IPS-18c (cell line): ENCODE measurements around the gene ZNF225.
A peak's percentile ranks its signal among the peaks of the same experiment; 100 is the strongest.
"Not testable (repeated sequence)": the region's sequence is repeated elsewhere in the genome, so short reads cannot be mapped to it uniquely, and the experiment has no call there.

Experiments
- H3K4me3 ChIP-seq: 2 replicates; pipeline ENCODE4 v1.7.0; 2013; ENCODE audit warnings: low read depth, mild to moderate bottlenecking, low read length, moderate library complexity; ENCODE audit not compliant: insufficient read depth
- H3K9me3 ChIP-seq: one replicate; pipeline ENCODE4 v1.6.1; 2013; ENCODE audit warnings: mild to moderate bottlenecking, low read length, moderate library complexity; ENCODE audit not compliant: control insufficient read depth, insufficient read depth

ZNF225 gene

GRCh38 chr19:44141191-44142058, 28.2 kb downstream of the ZNF225 start, which contains the start of gene ZNF234:
TSS of gene ZNF234 (plus strand) at chr19:44141554. CDS start at chr19:44144633, 3,079 bp downstream.
- peak within 1 kb of the TSS; percentile 61 for H3K4me3 ChIP-seq
- H3K9me3 ChIP-seq, result no peaks in the 10 kb centered on the region

- H3K4me3 ChIP-seq, result peak overlapping the region; percentile 61
- no peaks in the 10 kb centered on the region for H3K9me3 ChIP-seq
Measured at GRCh38 chr19:44142059-44142433, 28.8 kb downstream of the ZNF225 start.

- no peak overlapping the region for H3K4me3 ChIP-seq
- H3K9me3 ChIP-seq, result no peaks in the 10 kb centered on the region
Measured at GRCh38 chr19:44149776-44150175, 36.6 kb downstream of the ZNF225 start.

GRCh38 chr19:44151491-44151890, 38.3 kb downstream of the ZNF225 start:
- Histone ChIP-seq H3K9me3 (peaks cover 6% of the 10 kb centered on the region), H3K4me3 (no peak overlapping the region)

- H3K4me3 ChIP-seq, result no peak overlapping the region
- H3K9me3 ChIP-seq, result peaks cover 11% of the 10 kb centered on the region
Measured at GRCh38 chr19:44156475-44156874, 43.3 kb downstream of the ZNF225 start.

- no peak overlapping the region for H3K4me3 ChIP-seq
- H3K9me3 ChIP-seq, result no peaks in the 10 kb centered on the region
Measured at GRCh38 chr19:44163789-44164188, 50.6 kb downstream of the ZNF225 start.

- H3K9me3 ChIP-seq, result no peaks in the 10 kb centered on the region
- peak overlapping the region; percentile 64; the same call in 1 of the 2 replicates for H3K4me3 ChIP-seq
Measured at GRCh38 chr19:44164327-44164672, 51.1 kb downstream of the ZNF225 start.

- H3K4me3 ChIP-seq, result peak within 1 kb of the TSS; percentile 64
- H3K9me3 ChIP-seq, result no peaks in the 10 kb centered on the region
Measured at GRCh38 chr19:44164673-44165512, 51.7 kb downstream of the ZNF225 start, which contains the start of gene ZNF226. TSS of gene ZNF226 (plus strand) at chr19:44165100. CDS start at chr19:44170081, 4,981 bp downstream.

GRCh38 chr19:44170660-44171059, 57.5 kb downstream of the ZNF225 start:
- H3K9me3 ChIP-seq, H3K4me3 ChIP-seq: not testable (repeated sequence)

- Histone ChIP-seq H3K4me3 (no peak overlapping the region), H3K9me3 (peaks cover 2% of the 10 kb centered on the region)
Measured at GRCh38 chr19:44176590-44176989, 63.4 kb downstream of the ZNF225 start.

- H3K4me3 ChIP-seq, result no peak overlapping the region
- H3K9me3 ChIP-seq, result peaks cover 4% of the 10 kb centered on the region
Measured at GRCh38 chr19:44180968-44181367, 67.8 kb downstream of the ZNF225 start.

- Histone ChIP-seq H3K9me3 (peaks cover 4% of the 10 kb centered on the region), H3K4me3 (no peak overlapping the region)
Measured at GRCh38 chr19:44182145-44182544, 68.9 kb downstream of the ZNF225 start.
